Keratinocyte (primary cell): ENCODE data around the gene CCDC28B.

Experiments used
- EZH2 ChIP-seq: IDR thresholded peaks from one replicate; pipeline ENCODE4 v1.6.1; 2012; ENCODE audit warnings: inconsistent platforms, mild to moderate bottlenecking, low read length, moderate library complexity
- TF ChIP-seq, protein P1 (sequence below), 3 experiments: IDR thresholded peaks in 1 of 3; conservative IDR thresholded peaks in 1 of 3; optimal IDR thresholded peaks in 1 of 3; 2 replicates in 2 of 3; 3 replicates in 1 of 3; pipeline versions ENCODE3 to v1.5.1; 2011; ENCODE audit warnings: low read length in 3 of 3, mild to moderate bottlenecking in 3 of 3, moderate library complexity in 2 of 3, control low read depth in 1 of 3, inconsistent platforms in 1 of 3; ENCODE audit not compliant: insufficient read depth in 2 of 3; ENCODE audit errors: extremely low read depth in 1 of 3

- TF ChIP-seq, protein P1, sequence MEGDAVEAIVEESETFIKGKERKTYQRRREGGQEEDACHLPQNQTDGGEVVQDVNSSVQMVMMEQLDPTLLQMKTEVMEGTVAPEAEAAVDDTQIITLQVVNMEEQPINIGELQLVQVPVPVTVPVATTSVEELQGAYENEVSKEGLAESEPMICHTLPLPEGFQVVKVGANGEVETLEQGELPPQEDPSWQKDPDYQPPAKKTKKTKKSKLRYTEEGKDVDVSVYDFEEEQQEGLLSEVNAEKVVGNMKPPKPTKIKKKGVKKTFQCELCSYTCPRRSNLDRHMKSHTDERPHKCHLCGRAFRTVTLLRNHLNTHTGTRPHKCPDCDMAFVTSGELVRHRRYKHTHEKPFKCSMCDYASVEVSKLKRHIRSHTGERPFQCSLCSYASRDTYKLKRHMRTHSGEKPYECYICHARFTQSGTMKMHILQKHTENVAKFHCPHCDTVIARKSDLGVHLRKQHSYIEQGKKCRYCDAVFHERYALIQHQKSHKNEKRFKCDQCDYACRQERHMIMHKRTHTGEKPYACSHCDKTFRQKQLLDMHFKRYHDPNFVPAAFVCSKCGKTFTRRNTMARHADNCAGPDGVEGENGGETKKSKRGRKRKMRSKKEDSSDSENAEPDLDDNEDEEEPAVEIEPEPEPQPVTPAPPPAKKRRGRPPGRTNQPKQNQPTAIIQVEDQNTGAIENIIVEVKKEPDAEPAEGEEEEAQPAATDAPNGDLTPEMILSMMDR (optimal IDR thresholded peaks at IDR 0.05 in 1 of 3, IDR thresholded peaks at IDR 0.05 in 1 of 3, conservative IDR thresholded peaks at IDR 0.05 in 1 of 3; ENCODE audit: extremely low read depth in 1 of 3, insufficient read depth in 2 of 3, low read length in 3 of 3), result no peak
- TF ChIP-seq EZH2, result no peak
These were observed 39.4 kb downstream of the CCDC28B start for GRCh38 chr1:32239790-32240139.
